Activated CD4-positive, alpha-beta T cell treated with anti-CD3 and anti-CD28 coated beads for 1 hour (primary cell): ENCODE data around the gene RALGAPA1.
"Not testable (repeated sequence)": the region's sequence is repeated elsewhere in the genome, so short reads cannot be mapped to it uniquely, and the experiment has no call there.

Source experiments
- DNase-seq: peaks from one replicate; pipeline ENCODE4 v3.0.0-alpha.2; 2020

Gene RALGAPA1

DNA sequence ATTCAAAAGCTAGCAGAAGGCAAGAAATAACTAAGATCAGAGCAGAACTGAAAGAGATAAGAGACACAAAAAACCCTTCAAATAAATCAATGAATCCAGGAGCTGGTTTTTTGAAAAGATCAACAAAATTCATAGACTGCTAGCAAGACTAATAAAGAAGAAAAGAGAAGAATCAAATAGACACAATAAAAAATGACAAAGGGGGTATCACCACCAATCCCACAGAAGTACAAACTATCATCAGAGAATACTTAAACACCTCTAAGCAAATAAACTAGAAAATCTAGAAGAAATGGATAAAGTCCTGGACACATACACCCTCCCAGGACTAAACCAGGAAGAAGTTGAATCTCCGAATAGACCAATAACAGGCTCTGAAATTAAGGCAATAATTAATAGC, 189.6 kb downstream of the RALGAPA1 start:
- DNase-seq: not testable (repeated sequence)

DNA sequence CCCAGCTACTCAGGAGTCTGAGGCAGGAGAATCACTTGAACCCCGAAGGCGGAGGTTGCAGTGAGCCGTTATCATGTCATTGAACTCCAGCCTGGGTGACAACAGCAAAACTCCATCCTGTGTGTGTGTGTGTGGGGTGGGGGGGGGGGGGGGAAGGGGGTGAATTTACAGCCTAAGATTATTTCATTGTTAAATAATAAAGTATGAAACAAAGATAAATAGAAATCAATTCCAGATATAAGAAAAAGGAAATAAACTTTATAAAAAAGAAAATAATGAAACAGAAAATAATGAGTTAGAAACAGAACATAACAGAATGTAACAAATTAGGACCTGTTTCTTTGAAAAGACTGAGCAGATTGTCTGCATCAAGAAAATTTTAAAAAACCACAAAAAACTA, 191.6 kb downstream of the RALGAPA1 start:
- no peak for DNase-seq

DNA sequence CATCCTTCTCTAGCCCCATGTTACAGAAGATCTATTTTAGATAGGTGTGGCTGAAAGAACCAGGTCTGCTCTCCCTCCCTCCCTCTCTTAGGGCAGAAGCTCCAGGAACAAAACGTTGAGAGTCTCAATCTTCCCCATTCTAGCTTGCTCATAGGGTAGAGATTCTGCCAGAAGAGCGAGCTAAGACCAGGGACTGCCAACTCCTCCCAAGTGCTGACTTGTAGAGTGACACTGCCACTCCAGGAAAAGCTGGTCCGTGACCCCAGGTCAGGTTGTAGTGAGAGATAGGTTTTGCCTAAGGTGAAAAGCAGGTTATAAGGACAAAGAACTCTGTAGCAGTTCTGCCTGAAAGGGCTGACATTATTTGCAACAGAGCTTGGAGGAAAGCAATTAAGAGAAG, 201.7 kb downstream of the RALGAPA1 start:
- DNase-seq: no peak

DNA sequence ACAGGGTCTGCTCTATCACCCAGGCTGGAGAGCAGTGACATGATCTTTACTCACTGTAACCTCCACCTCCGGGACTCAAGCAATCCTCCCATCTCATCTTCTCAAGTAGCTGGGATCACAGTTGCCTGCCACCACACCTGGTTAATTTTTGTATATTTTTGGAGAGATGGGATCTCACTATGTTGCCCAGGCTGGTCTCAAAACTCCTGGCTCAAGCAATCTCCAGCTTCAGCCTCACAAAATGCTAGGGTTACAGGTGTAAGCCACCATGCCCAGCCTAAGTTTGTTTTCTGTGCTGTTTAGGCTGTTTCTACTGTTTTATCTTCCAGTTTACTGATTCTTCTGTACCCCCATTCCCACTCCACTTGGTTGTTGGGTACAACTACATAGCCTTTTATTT, 208.8 kb downstream of the RALGAPA1 start:
- no peak for DNase-seq

DNA sequence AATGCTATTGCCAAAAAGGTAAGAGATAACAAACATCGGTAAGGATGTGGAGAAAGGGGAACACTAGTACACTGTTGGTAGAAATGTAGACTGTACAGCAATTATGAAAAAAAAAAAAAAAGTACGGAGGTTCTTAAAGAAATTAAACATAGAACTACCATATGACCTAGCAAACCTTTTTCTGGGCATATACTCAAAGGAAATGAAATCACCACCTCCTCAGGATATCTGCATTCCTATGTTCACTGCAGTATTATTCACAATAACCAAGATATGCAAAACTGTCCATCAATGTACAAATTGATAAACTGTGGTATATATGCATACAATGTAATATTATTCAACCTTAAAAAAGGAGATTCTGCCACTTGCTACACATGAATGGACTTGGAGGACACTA, 214.5 kb downstream of the RALGAPA1 start:
- no peak for DNase-seq

DNA sequence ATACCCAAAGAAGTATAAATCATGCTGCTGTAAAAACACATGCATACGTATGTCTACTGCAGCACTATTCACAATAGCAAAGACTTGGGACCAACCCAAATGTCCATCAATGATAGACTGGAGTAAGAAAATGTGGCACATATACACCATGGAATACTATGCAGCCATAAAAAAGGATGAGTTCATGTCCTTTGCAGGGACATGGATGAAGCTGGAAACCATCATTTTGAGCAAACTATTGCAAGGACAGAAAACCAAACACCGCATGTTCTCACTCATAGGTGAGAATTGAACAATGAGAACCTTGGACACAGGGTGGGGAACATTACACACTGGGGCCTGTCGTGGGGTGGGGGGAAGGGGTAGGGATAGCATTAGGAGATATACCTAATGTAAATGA, 221.7 kb downstream of the RALGAPA1 start:
- not testable (repeated sequence) for DNase-seq

DNA sequence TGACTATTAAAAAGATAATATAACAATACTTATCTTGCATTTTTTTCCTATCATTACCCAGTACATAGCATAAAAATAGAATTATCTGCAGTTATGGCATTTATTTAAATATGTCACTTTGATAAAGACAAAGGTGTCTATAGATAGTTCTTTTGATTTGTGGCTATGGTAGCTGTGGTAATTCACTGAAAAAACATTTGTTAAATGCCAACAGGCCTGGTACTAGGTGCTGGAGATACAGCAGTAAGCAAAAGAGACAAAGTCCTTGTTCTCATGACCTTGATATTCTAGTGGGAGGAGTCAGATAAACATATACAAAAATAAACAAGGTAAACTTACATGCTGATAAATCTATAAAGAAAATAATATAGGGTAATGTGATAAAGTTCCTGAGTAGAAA, 230.5 kb downstream of the RALGAPA1 start:
- no peak for DNase-seq

DNA sequence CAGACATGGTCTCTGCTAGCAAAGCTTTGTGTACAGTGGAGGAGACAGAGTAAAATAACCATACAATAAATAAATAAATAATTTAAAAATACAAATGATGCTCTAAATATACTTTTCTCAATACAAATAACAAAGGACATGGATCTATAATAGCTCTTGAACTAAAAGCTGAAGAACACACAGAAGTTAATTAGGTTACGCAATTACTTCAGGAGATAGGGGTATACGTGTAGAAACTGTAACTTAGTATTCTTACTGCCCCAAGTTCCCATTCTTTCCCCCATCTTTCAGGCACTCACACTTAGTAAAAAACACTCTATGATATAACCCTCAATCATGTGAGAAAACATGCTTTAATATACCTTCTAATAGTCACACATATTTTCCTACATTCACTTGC, 231.0 kb downstream of the RALGAPA1 start:
- no peak for DNase-seq

DNA sequence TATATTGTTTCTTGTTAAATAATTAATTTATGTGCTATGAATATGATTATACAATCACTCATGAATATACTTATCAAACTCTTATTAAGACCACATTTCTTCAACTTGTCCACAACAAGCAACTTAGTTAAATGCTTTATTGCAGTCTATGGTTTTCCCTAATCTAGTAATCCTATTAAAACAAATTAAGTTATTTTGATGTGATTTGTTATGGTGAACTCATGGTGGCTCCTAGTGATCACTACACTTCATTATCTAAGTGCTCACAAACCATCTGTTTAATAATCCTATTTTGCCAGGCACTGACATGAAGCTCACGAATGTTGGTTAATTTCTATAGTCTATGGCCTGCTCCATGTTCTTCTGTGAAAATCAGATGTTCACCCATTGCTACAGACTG, 232.2 kb downstream of the RALGAPA1 start:
- DNase-seq: no peak

DNA sequence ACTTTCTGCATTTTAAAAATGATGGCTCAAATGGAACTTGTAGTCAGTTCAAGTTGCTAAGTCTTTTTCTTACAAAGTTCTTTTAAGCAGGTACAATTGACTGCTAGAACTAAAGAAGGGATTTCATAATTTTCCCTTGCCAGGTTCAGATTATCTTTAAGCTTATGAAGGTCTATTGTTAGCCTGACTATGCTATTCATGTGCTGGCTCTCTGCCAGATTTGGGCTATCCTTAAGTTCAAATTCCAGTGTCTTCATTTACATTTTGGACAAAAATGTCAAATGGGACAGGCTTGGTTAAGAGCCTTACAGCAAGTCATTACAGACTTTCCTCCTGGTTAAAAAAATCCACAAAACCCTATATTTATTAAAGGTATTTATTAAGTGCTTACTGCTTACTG, 232.8 kb downstream of the RALGAPA1 start:
- DNase-seq: no peak

DNA sequence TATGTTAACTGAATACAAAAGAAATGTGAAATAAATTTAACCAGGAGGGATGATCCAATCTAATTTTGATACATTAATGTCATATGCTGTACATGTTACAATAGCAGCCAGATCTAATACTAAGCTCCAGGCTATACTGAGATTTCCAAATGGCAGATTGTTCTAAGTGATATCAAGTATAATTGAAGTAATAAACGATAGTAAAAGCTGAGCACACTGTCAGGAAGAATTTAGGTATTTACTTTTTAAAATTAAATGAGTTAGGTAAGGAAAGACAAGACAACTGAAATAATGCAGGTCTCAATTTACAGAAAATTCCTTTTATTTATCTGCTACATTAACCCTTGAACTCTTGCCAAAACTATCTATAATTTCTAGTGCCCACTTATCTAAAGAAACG, 235.2 kb downstream of the RALGAPA1 start:
- no peak for DNase-seq

DNA sequence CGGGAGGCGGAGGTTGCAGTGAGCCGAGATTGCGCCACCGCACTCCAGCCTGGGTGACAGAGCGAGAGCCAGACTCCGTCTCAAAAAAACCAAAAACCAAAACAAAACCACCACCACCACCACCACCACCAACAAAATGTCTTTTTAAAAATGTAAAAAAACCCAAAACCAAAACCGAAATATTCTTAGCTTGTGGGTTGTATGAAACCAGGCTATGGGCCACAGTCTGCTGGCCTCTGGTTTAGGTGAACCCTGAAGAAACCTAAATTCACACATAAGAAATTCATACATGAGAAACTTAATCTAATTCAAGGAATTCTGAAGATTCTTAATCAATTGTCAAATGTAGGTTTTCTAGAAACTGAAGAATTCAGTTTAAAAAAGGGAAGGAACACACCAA, 237.5 kb downstream of the RALGAPA1 start:
- no peak for DNase-seq

DNA sequence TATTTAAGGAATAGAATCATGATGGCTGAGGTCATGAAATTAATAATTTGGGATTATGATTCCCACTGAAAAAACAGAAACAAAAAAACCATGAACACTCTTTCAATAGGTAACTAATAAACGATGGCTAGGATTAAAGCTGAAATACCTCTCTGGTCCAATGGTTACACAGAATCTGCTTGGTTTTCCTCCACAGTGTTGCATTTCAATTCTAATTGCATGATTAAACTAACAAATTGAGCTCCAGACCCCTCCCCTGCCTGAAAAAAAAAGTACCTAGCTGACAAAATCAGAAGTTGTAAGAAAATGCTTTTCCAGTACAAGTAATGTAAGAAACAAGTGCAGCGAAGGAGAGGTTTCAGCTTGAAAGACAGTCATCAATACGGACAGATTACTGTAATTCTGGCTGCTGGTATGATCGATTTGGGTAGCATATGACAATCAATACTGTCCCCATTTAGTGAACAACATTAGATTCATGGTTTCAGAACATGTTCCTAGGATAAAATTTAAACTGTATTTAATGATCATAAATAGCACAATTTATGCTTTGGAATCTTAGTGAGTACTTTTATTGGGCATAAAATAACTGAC, 243.1 kb downstream of the RALGAPA1 start:
- DNase-seq: no peak

DNA sequence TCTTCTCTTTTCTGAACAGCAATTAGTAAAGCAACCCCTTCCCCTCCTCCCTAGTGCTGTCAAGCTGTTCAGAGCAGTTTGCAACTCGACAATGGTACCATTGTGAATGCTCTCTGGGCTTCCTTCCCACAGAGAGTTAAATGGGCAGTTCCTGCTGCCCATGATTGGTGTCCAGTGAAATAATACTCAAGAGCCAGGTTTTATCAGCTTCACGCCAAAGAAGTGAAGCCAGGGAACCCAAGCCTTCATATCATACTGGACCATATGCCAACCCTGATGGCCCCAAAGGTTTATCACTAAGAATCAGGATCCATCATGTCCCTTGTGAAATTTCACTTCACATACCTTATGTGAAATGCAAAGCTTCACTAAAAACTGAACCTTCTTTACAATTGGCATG, 250.4 kb downstream of the RALGAPA1 start:
- no peak for DNase-seq

DNA sequence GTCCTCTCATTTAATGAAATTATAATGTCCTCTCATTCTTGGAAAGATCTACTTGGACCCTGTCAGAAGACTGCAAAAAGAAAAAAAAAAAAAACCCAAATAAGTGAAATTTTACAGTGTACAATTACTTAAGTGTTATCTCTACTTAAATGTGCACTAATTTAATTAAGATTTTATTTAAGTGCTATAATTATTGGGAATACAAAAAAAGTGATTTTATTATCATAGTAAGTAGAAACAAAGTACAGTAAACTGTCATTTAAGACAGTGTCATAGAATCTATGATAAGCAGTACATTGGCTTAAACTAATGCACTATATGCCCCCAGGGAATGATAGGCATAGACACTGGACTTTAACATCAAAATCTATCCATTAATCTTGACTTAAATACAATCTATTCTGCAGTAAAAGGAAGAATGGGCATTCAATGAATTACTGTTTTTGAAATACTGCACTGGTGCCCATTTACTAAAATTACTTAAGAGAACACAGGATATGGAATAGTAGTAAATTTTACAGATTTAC, 251.8 kb downstream of the RALGAPA1 start:
- DNase-seq: no peak

DNA sequence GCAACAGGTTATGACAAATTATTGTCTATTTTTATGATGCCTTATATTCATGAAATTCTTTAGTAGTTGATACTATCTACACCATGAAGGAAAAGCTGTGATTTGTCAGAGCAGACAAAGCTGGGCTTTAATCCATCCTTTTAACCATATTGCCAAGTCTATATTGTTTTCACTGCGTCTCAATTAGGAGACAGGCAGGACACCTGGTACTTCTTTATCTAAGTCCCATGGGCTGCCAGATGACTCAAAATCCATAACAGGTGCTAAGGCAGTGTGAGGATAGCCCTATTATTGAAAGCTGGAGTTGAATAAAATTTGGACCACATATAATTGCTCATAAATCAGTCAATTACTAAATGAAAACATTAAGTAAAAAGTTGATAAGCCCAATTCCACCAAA, 252.5 kb downstream of the RALGAPA1 start:
- DNase-seq: no peak

DNA sequence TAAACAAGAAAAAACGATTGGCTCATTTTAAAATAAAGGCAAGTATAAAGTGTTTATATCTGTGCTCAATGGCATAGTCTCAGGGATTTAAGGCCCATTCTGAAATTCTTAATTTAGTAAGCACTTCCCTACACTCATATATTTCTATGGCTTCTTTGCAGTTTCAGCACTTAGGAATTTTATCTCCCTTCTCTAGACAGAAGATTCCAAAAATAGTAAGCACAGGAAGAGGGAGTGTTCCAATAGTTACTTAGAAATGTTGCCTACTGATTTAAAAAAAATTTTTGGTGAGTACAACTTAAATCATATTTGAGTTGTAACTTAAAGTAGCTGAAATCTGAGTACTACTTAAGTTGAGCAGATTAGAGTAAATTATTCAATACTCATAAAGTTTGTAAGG, 255.3 kb downstream of the RALGAPA1 start:
- DNase-seq: no peak

DNA sequence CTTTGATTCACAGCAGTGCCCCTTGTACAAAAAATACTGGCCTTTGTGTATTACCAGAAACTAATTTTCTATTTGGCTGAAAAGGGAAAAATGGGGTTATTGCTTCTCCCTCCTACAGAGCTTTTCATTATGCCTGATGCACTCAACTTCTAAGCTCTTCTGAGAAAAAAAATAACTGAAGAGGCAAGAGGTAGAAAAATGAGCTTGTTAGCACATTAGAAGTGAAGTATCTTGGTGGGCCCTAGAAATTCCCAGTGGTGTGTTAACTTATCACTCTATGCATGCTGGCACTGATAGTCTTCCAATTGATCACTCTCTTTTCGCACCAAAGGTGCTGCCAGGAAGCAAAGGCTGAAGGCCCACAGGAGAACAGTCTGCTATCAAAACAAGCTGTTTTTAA, 258.0 kb downstream of the RALGAPA1 start:
- DNase-seq: no peak

DNA sequence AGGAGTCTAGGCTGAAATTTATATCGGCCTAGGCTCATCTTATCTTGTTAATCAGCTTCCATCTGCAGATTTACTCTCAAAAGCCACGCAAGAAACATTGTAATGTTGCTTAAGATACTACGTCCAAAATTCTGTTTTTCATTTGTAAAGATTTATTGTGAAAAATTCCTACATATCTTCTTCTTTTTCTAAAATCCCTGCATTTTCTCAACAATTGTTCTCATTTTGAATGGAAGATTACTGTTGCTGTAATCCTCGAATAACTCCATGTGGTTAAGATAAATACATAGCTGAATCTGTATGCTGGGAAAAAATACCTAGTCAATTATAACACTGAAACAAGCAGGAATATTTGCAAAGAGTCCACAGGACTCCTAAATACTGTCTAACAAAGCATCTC, 259.5 kb downstream of the RALGAPA1 start:
- no peak for DNase-seq

DNA sequence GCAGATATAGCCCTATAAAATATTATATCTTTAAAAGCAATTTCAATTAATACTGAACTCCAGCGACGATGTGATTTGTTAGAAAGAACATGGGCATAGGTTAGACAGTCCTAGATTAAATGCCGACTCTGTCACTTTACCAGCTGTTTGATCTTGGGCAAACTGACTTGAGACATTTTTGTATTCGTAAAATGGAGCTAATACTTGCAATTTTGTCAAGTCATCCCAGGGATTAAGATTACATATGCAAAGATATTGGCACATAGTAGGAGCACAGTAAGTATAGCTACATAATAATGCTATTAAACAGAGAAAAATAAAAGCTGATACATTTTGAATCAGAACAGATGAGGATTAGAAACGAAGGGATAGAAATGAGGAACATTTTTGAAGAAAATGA, 266.1 kb downstream of the RALGAPA1 start:
- DNase-seq: no peak

DNA sequence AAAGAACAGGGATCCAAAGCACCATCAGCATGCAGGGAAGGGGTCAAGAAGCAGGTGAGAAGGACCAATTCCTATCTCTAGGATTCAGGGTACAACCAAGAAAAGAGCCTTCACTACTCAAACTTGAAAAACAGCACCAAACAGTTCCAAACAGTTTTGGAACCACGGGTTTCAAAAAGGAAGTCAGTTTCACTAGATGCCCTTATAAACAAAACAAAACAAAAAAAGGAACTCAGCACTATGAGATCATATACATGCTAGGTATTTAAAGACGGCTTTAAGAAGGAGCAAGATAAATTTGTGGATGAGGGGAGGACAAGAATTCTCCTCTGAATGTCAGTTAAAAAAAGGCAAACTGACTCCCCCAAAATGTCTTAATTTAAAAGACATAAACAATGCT, 269.1 kb downstream of the RALGAPA1 start:
- no peak for DNase-seq

DNA sequence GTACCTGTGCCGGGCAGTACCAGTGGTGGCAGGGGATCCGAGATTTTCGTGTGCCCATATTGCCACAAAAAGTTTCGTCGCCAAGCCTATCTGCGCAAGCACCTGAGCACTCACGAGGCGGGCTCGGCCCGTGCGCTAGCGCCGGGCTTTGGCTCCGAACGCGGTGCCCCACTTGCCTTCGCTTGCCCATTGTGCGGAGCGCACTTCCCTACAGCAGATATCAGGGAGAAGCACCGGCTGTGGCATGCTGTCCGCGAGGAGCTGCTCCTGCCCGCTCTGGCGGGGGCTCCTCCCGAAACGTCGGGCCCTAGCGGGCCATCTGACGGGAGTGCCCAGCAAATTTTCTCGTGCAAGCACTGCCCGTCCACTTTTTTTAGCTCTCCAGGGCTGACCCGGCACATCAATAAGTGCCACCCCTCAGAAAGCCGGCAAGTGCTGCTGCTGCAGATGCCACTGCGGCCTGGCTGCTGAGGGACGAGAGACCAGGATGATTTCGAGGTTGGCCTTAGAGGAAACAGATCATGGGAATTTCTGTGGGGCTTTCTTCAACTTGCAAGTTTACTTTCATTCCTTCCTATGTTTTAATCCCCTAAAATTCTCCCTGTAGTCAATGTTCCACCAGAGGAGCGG, 273.5 kb downstream of the RALGAPA1 start:
- DNase-seq: no peak

DNA sequence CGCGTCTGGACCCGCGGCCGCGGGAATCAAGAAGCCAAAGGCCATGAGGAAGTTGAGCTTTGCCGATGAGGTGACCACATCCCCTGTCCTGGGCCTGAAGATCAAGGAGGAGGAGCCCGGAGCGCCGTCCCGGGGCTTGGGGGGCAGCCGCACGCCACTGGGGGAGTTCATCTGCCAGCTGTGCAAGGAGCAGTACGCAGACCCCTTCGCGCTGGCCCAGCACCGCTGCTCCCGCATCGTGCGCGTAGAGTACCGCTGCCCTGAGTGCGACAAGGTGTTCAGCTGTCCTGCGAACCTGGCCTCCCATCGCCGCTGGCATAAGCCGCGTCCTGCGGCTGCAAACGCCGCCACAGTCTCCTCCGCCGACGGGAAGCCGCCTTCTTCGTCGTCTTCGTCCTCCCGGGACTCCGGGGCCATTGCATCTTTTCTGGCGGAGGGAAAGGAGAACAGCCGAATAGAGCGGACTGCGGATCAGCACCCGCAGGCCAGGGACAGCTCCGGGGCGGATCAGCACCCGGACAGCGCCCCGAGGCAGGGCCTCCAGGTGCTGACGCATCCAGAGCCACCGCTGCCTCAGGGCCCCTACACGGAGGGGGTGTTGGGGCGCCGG, 274.1 kb downstream of the RALGAPA1 start:
- peak; percentile 28 for DNase-seq

DNA sequence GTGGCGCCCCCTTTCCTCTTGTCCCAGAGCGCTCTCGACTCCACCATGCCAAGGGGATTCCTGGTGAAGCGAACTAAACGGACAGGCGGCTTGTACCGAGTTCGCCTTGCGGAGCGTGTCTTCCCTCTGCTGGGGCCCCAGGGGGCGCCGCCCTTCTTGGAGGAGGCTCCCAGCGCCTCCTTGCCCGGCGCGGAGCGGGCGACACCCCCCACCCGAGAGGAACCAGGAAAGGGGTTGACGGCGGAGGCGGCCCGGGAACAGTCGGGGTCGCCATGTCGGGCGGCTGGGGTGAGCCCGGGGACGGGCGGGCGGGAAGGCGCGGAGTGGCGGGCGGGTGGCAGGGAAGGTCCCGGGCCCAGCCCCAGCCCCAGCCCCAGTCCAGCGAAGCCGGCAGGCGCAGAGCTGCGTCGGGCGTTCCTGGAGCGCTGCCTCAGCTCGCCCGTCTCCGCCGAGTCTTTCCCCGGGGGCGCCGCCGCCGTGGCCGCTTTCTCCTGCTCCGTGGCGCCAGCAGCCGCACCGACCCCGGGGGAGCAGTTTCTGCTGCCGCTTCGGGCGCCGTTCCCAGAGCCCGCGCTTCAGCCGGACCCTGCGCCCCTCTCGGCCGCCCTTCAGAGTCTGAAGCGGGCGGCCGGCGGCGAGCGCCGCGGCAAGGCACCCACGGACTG, 274.8 kb downstream of the RALGAPA1 start:
- DNase-seq: no peak
